MM.1S (cell line): ENCODE measurements around the gene SLC7A6.

Experiments
- CTCF ChIP-seq: fragments of 300-600 bp; sonication (generic); IDR thresholded peaks from 2 replicates; pipeline ENCODE4 v1.5.1; 2016; ENCODE audit warnings: antibody characterized with exemption, low read length, mixed read lengths
- EZH2 ChIP-seq: fragments of 300-600 bp; sonication (generic); optimal IDR thresholded peaks from 2 replicates; pipeline ENCODE3; 2017; ENCODE audit warnings: low read depth, mild to moderate bottlenecking, antibody characterized with exemption, low read length, mixed read lengths
- EZH2phosphoT487 ChIP-seq: fragments of 300-600 bp; sonication (generic); IDR thresholded peaks from 2 replicates; pipeline ENCODE4 v1.6.1; 2018; ENCODE audit warnings: antibody characterized with exemption, low read length

GRCh38 chr16:68249371-68249770 is 15.0 kb upstream of the SLC7A6 start:
- TF ChIP-seq CTCF (no peak), EZH2 (no peak), EZH2phosphoT487 (no peak)
